ENCODE results near the gene ARRDC4. TPM values are rescaled to one million over a fixed set of nuclear protein-coding genes. Genes with fewer than 3 reads are reported as not detected.

The ARRDC4 gene
- total RNA-seq, 1 donor from 2014 or later, result 31.6 TPM

DNA sequence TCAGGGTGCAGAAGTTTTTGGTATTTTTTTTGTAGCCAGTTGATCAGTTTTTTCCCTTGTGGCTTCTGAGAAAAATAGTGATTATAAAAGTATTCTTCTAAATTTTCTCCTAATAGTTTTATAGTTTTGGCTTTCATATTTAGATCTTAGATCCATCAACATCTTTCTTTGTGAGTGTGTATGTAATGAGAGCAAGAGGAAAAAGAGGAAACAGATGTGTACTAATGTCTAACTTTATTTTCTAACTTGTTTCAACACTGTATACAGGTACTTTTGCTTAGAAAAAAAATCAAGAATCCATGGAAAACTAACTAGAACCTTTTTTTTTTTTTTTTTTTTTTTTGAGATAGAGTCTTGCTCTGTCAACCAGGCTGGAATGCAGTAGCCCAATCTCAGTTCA is 53.1 kb downstream of the ARRDC4 start:
- no peaks in the 10 kb centered on the region for H3K36me3 ChIP-seq
- no peak overlapping the region for H3K27ac ChIP-seq
- no peak overlapping the region for H3K4me3 ChIP-seq
- no peaks in the 10 kb centered on the region for H3K9me3 ChIP-seq
- no peak for TF ChIP-seq CTCF (IDR thresholded peaks at IDR 0.05)
- H3K27me3 ChIP-seq, result peaks cover 7% of the 10 kb centered on the region
- ATAC-seq (no peak), DNase-seq (no peak)
- intact Hi-C loops (cut with DNase I), result no loop called here
- no peaks in the 10 kb centered on the region for H3K4me1 ChIP-seq

DNA sequence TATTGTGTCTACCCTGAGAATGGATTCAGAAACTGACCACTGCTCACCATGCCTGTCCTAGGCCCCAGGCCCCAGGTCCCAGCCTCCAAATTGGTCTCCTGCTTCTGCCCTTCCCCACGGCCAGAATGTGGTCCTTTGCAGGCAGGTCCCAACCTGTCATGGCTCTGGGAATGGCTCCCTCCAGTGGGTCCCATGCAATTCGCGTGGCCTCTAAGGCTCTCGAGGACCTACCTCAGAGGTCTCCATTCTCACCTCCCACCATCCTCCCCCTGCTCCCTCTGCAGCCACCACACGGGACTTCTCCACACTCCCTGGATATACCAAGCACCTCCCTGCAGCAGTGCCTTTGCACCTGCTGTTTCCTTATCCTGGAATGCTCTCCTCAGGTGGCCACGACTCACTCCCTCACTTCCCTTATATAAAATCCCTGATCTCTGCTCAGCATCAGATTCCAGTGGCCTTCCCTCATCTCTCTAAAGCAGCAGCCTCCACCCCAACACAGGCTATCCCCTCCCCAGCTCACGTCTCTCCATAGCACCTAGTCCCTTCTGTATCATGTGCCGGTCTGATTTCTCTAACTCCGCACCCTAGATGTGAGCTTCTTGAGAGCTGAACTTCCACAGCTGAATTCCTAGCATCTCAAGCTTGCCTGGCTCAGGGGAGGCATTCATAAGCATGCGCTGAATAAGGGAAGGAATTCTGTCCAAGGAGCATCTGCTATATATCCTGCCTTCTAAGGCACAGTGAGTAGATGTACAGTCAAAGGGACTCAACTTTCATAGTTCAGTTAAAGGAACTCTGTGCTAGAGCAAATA is 56.9 kb downstream of the ARRDC4 start:
- Histone ChIP-seq H3K4me3 (no peak overlapping the region), H3K4me1 (no peaks in the 10 kb centered on the region), H3K27me3 (peaks cover 7% of the 10 kb centered on the region), H3K36me3 (no peaks in the 10 kb centered on the region), H3K27ac (no peak overlapping the region), H3K9me3 (no peaks in the 10 kb centered on the region)
- intact Hi-C loops (cut with DNase I), result no loop called here
- DNase-seq (no peak), ATAC-seq (peak; percentile 27)
- no peak for TF ChIP-seq CTCF (IDR thresholded peaks at IDR 0.05)

DNA sequence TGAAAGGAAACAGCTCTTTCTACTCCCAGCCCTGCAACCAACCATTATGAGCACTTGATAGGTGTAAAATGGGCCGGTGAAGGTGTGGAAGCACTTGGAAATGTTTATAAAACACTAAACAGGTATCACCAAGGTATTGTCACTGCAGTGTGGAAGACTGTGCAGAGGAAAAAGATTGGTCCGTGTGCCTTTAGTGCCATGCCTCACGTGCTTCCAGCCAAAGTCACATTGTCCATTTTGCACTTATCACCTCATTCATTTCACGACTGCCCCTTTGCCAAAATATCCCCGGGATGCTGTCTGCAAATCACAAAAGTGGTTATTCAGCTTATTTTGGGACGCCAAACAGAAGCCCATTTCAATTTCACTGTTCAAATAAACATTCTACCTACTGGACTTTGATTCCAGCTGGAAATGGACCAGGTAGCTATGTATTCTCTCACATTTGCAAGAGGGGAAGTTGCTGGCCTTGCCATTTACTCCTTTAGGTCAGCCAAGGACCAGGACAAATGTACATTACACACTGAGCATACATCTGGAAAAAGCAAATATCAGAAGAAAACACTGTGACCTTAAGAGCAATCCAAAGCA is 58.4 kb downstream of the ARRDC4 start:
- no peaks in the 10 kb centered on the region for H3K36me3 ChIP-seq
- ATAC-seq, result no peak
- no peak overlapping the region for H3K4me3 ChIP-seq
- DNase-seq, result no peak
- H3K4me1 ChIP-seq, result no peaks in the 10 kb centered on the region
- no peaks in the 10 kb centered on the region for H3K9me3 ChIP-seq
- peaks cover 7% of the 10 kb centered on the region for H3K27me3 ChIP-seq
- no peak for TF ChIP-seq CTCF (IDR thresholded peaks at IDR 0.05)
- H3K27ac ChIP-seq, result no peak overlapping the region
- intact Hi-C loops (cut with DNase I), result no loop called here

All from upper lobe of right lung (tissue), 1 donor.